Immature natural killer cell (primary cell): ENCODE measurements around the gene ZNF79. TPM values are rescaled to one million over a fixed set of nuclear protein-coding genes. Genes with fewer than 3 reads are reported as not detected.

Experiments used
- DNase-seq, 3 donors: peaks; one replicate each; pipeline ENCODE4 v3.0.0; 2022; ENCODE audit warnings: mixed read lengths in 1 of 3
- H3K27ac Mint-ChIP-seq, 6 donors: one replicate each; pipeline ENCODE4 v1.8.0; 2020; ENCODE audit warnings: mixed read lengths in 6 of 6, mild to moderate bottlenecking in 5 of 6, inconsistent platforms in 4 of 6, moderate library complexity in 3 of 6
- H3K27me3 Mint-ChIP-seq, 3 donors: one replicate each; pipeline ENCODE4 v1.8.0; 2020 to 2021; ENCODE audit warnings: low read depth in 3 of 3, mild to moderate bottlenecking in 3 of 3, mixed read lengths in 3 of 3, moderate library complexity in 3 of 3, inconsistent platforms in 1 of 3
- H3K36me3 Mint-ChIP-seq, 3 donors: one replicate each; pipeline ENCODE4 v1.8.0; 2020; ENCODE audit warnings: mixed read lengths in 3 of 3, inconsistent platforms in 2 of 3, mild to moderate bottlenecking in 2 of 3
- H3K4me1 Mint-ChIP-seq, 2 donors: one replicate each; pipeline ENCODE4 v1.8.0; 2020; ENCODE audit warnings: inconsistent platforms in 2 of 2, mild to moderate bottlenecking in 2 of 2, mixed read lengths in 2 of 2, moderate library complexity in 1 of 2
- H3K4me3 Mint-ChIP-seq, 5 donors: one replicate each; pipeline ENCODE4 v1.8.0; 2020; ENCODE audit warnings: mild to moderate bottlenecking in 5 of 5, mixed read lengths in 5 of 5, inconsistent platforms in 3 of 5, moderate library complexity in 3 of 5
- H3K9me3 Mint-ChIP-seq, 6 donors: one replicate each; pipeline ENCODE4 v1.8.0; 2020; ENCODE audit warnings: mild to moderate bottlenecking in 6 of 6, mixed read lengths in 6 of 6, inconsistent platforms in 4 of 6, moderate library complexity in 3 of 6
- polyA plus RNA-seq, 3 donors: library from polyadenylated mRNA; unstranded; fragments of 300-500 nt; fragmentation: Illumina TruSeq; gene quantifications; one replicate each; pipeline ENCODE4 v1.2.3, GENCODE V29; 2021

Gene ZNF79
- polyA plus RNA-seq, 3 donors from 2014 or later, result 4.0 to 10.9 (median 5.1) TPM

- Mint-ChIP-seq H3K4me1 (peaks cover 0 to 3% of the 10 kb centered on the region in 2 donors), H3K9me3 (no peaks in the 10 kb centered on the region), H3K27me3 (peaks cover 0 to 10% (median 3%) of the 10 kb centered on the region in 3 donors), H3K27ac (no peak overlapping the region), H3K4me3 (no peak overlapping the region), H3K36me3 (peaks cover 0 to 4% (median 4%) of the 10 kb centered on the region in 3 donors)
- no peak for DNase-seq
Observed at GRCh38 chr9:127403507-127404192, 20.5 kb upstream of the ZNF79 start.

- H3K36me3 Mint-ChIP-seq, result peaks cover 0 to 4% (median 4%) of the 10 kb centered on the region in 3 donors
- DNase-seq, result no peak
- no peak overlapping the region for H3K4me3 Mint-ChIP-seq
- H3K27me3 Mint-ChIP-seq, result peaks cover 0 to 5% (median 0%) of the 10 kb centered on the region in 3 donors
- H3K4me1 Mint-ChIP-seq, result no peaks in the 10 kb centered on the region
- H3K9me3 Mint-ChIP-seq, result no peaks in the 10 kb centered on the region
- no peak overlapping the region for H3K27ac Mint-ChIP-seq
Observed at GRCh38 chr9:127404631-127405030, 19.6 kb upstream of the ZNF79 start.

GRCh38 chr9:127405344-127406125, 18.6 kb upstream of the ZNF79 start:
- no peak for DNase-seq
- peaks cover 0 to 4% (median 4%) of the 10 kb centered on the region in 3 donors for H3K36me3 Mint-ChIP-seq
- H3K27me3 Mint-ChIP-seq, result peaks cover 0 to 5% (median 2%) of the 10 kb centered on the region in 3 donors
- no peaks in the 10 kb centered on the region for H3K9me3 Mint-ChIP-seq
- no peak overlapping the region for H3K4me3 Mint-ChIP-seq
- no peaks in the 10 kb centered on the region for H3K4me1 Mint-ChIP-seq
- no peak overlapping the region for H3K27ac Mint-ChIP-seq

GRCh38 chr9:127406799-127407491, 17.2 kb upstream of the ZNF79 start:
- Mint-ChIP-seq H3K36me3 (peaks cover 0 to 4% (median 2%) of the 10 kb centered on the region in 3 donors), H3K27ac (no peak overlapping the region), H3K4me3 (no peak overlapping the region), H3K27me3 (peaks cover 0 to 3% (median 2%) of the 10 kb centered on the region in 3 donors), H3K4me1 (no peaks in the 10 kb centered on the region), H3K9me3 (no peaks in the 10 kb centered on the region)
- DNase-seq, result no peak

GRCh38 chr9:127407492-127407843, 16.7 kb upstream of the ZNF79 start:
- Mint-ChIP-seq H3K27me3 (peaks cover 0 to 4% (median 2%) of the 10 kb centered on the region in 3 donors), H3K36me3 (peaks cover 0 to 4% (median 0%) of the 10 kb centered on the region in 3 donors), H3K4me3 (no peak overlapping the region), H3K9me3 (no peaks in the 10 kb centered on the region), H3K27ac (no peak overlapping the region), H3K4me1 (no peaks in the 10 kb centered on the region)
- no peak for DNase-seq

GRCh38 chr9:127411122-127411521, 13.1 kb upstream of the ZNF79 start:
- DNase-seq, result no peak
- Mint-ChIP-seq H3K36me3 (peaks cover 0 to 7% (median 4%) of the 10 kb centered on the region in 3 donors), H3K27ac (peak overlapping the region in 1 of 6 donors; percentile 3), H3K4me1 (no peaks in the 10 kb centered on the region), H3K9me3 (no peaks in the 10 kb centered on the region), H3K27me3 (peaks cover under 1 to 3% (median 2%) of the 10 kb centered on the region in 3 donors), H3K4me3 (no peak overlapping the region)

GRCh38 chr9:127415141-127415540, 9.0 kb upstream of the ZNF79 start:
- no peaks in the 10 kb centered on the region for H3K9me3 Mint-ChIP-seq
- no peak for DNase-seq
- H3K27me3 Mint-ChIP-seq, result peaks cover 0 to 4% (median 1%) of the 10 kb centered on the region in 3 donors
- H3K4me1 Mint-ChIP-seq, result peaks cover 0 to 11% of the 10 kb centered on the region in 2 donors
- peak overlapping the region in 1 of 6 donors; percentile 40 for H3K27ac Mint-ChIP-seq
- H3K36me3 Mint-ChIP-seq, result peaks cover 0 to 7% (median 0%) of the 10 kb centered on the region in 3 donors
- no peak overlapping the region for H3K4me3 Mint-ChIP-seq

GRCh38 chr9:127415657-127416056, 8.5 kb upstream of the ZNF79 start:
- Mint-ChIP-seq H3K36me3 (peaks cover 0 to 7% (median 0%) of the 10 kb centered on the region in 3 donors), H3K27me3 (peaks cover 0 to 4% (median 1%) of the 10 kb centered on the region in 3 donors), H3K9me3 (no peaks in the 10 kb centered on the region), H3K4me1 (peaks cover 0 to 11% of the 10 kb centered on the region in 2 donors), H3K27ac (no peak overlapping the region), H3K4me3 (no peak overlapping the region)
- no peak for DNase-seq

GRCh38 chr9:127417131-127418036, 6.8 kb upstream of the ZNF79 start:
- Mint-ChIP-seq H3K27ac (no peak overlapping the region), H3K27me3 (peaks cover 0 to 4% (median under 1%) of the 10 kb centered on the region in 3 donors), H3K36me3 (peaks cover 0 to 7% (median 0%) of the 10 kb centered on the region in 3 donors), H3K9me3 (no peaks in the 10 kb centered on the region), H3K4me1 (peaks cover 0 to 11% of the 10 kb centered on the region in 2 donors), H3K4me3 (peak overlapping the region in 1 of 5 donors; percentile 15)
- no peak for DNase-seq

- Mint-ChIP-seq H3K27me3 (peaks cover 0 to 4% (median 0%) of the 10 kb centered on the region in 3 donors), H3K4me1 (peaks cover 6 to 14% of the 10 kb centered on the region in 2 donors), H3K27ac (no peak overlapping the region), H3K36me3 (peaks cover 0 to 7% (median 0%) of the 10 kb centered on the region in 3 donors), H3K4me3 (peak overlapping the region in 1 of 5 donors; percentile 21), H3K9me3 (no peaks in the 10 kb centered on the region)
- DNase-seq, result peak; percentile 45 to 55 (median 52)
Observed at GRCh38 chr9:127418037-127418471, 6.1 kb upstream of the ZNF79 start.

GRCh38 chr9:127419348-127419747, 4.8 kb upstream of the ZNF79 start:
- H3K4me1 Mint-ChIP-seq, result peaks cover 19 to 26% of the 10 kb centered on the region in 2 donors
- H3K27me3 Mint-ChIP-seq, result peaks cover 5 to 8% (median 6%) of the 10 kb centered on the region in 3 donors
- no peak overlapping the region for H3K4me3 Mint-ChIP-seq
- no peaks in the 10 kb centered on the region for H3K9me3 Mint-ChIP-seq
- DNase-seq, result no peak
- H3K27ac Mint-ChIP-seq, result no peak overlapping the region
- peaks cover 0 to 6% (median 0%) of the 10 kb centered on the region in 3 donors for H3K36me3 Mint-ChIP-seq

- H3K27ac Mint-ChIP-seq, result no peak overlapping the region
- no peak for DNase-seq
- H3K4me3 Mint-ChIP-seq, result no peak overlapping the region
- H3K9me3 Mint-ChIP-seq, result no peaks in the 10 kb centered on the region
- peaks cover 36 to 42% of the 10 kb centered on the region in 2 donors for H3K4me1 Mint-ChIP-seq
- peaks cover 5 to 8% (median 7%) of the 10 kb centered on the region in 3 donors for H3K27me3 Mint-ChIP-seq
- no peaks in the 10 kb centered on the region for H3K36me3 Mint-ChIP-seq
Observed at GRCh38 chr9:127421057-127421456, 3.1 kb upstream of the ZNF79 start.
